ENCODE measurements around the gene TRNAU1AP.
A peak's percentile ranks its signal among the peaks of the same experiment; 100 is the strongest.

TRNAU1AP gene

GRCh38 chr1:28552758-28553663 is at the start of gene TRNAU1AP:
TRNAU1AP (plus strand) TSS chr1:28553085; CDS start chr1:28553111, 26 bp downstream.
- no peaks in the 10 kb centered on the region for H3K27me3 ChIP-seq (ENCODE audit: control insufficient read depth in 1 of 2, insufficient read depth in 2 of 2, low read length in 2 of 2)
- H3K36me3 ChIP-seq (ENCODE audit: control insufficient read depth in 2 of 2, insufficient read depth in 2 of 2, low read length in 2 of 2) = peaks cover 0 to 3% of the 10 kb centered on the region in 2 donors
- H3K9ac ChIP-seq (ENCODE audit: low read length in 2 of 2) = peak within 1 kb of the TSS; percentile 95 to 97
- no peaks in the 10 kb centered on the region for H3K9me3 ChIP-seq (ENCODE audit: control insufficient read depth in 2 of 2, low read length in 2 of 2)
- peak within 1 kb of the TSS; percentile 90 to 99 for H3K4me3 ChIP-seq (ENCODE audit: low read length in 2 of 2)
- H3K4me1 ChIP-seq (ENCODE audit: control insufficient read depth, insufficient read depth, low read length) = peaks cover 4% of the 10 kb centered on the region
- peak within 1 kb of the TSS; percentile 82 for H3K27ac ChIP-seq (ENCODE audit: low read length)

- Histone ChIP-seq H3K9me3 (ENCODE audit: control insufficient read depth in 2 of 2, low read length in 2 of 2) (no peaks in the 10 kb centered on the region), H3K27ac (ENCODE audit: low read length) (no peak overlapping the region), H3K9ac (ENCODE audit: low read length in 2 of 2) (no peak overlapping the region), H3K4me1 (ENCODE audit: control insufficient read depth, insufficient read depth, low read length) (peaks cover 17% of the 10 kb centered on the region), H3K27me3 (ENCODE audit: control insufficient read depth in 1 of 2, insufficient read depth in 2 of 2, low read length in 2 of 2) (no peaks in the 10 kb centered on the region), H3K36me3 (ENCODE audit: control insufficient read depth in 2 of 2, insufficient read depth in 2 of 2, low read length in 2 of 2) (peaks cover 2 to 3% of the 10 kb centered on the region in 2 donors), H3K4me3 (ENCODE audit: low read length in 2 of 2) (no peak overlapping the region)
Observed at GRCh38 chr1:28503117-28503516, 49.8 kb upstream of the TRNAU1AP start.

GRCh38 chr1:28505406-28506187 is 47.3 kb upstream of the TRNAU1AP start, which contains the start of gene RCC1:
RCC1 (plus strand) TSS chr1:28506043; CDS start chr1:28529867, 23,824 bp downstream.
- Histone ChIP-seq H3K27me3 (ENCODE audit: control insufficient read depth in 1 of 2, insufficient read depth in 2 of 2, low read length in 2 of 2) (no peaks in the 10 kb centered on the region), H3K9me3 (ENCODE audit: control insufficient read depth in 2 of 2, low read length in 2 of 2) (no peaks in the 10 kb centered on the region), H3K36me3 (ENCODE audit: control insufficient read depth in 2 of 2, insufficient read depth in 2 of 2, low read length in 2 of 2) (peaks cover 22 to 26% of the 10 kb centered on the region in 2 donors), H3K4me1 (ENCODE audit: control insufficient read depth, insufficient read depth, low read length) (peaks cover 32% of the 10 kb centered on the region), H3K27ac (ENCODE audit: low read length) (peak within 1 kb of the TSS; percentile 80), H3K9ac (ENCODE audit: low read length in 2 of 2) (peak within 1 kb of the TSS; percentile 94 to 96), H3K4me3 (ENCODE audit: low read length in 2 of 2) (peak within 1 kb of the TSS; percentile 93 to 98)

GRCh38 chr1:28506907-28507246 is 46.0 kb upstream of the TRNAU1AP start:
- Histone ChIP-seq H3K9ac (ENCODE audit: low read length in 2 of 2) (peak overlapping the region; percentile 94 to 96), H3K4me1 (ENCODE audit: control insufficient read depth, insufficient read depth, low read length) (peaks cover 32% of the 10 kb centered on the region), H3K27ac (ENCODE audit: low read length) (peak overlapping the region; percentile 80), H3K36me3 (ENCODE audit: control insufficient read depth in 2 of 2, insufficient read depth in 2 of 2, low read length in 2 of 2) (peaks cover 28 to 32% of the 10 kb centered on the region in 2 donors), H3K9me3 (ENCODE audit: control insufficient read depth in 2 of 2, low read length in 2 of 2) (no peaks in the 10 kb centered on the region), H3K4me3 (ENCODE audit: low read length in 2 of 2) (peak overlapping the region; percentile 93 to 98), H3K27me3 (ENCODE audit: control insufficient read depth in 1 of 2, insufficient read depth in 2 of 2, low read length in 2 of 2) (no peaks in the 10 kb centered on the region)

GRCh38 chr1:28507247-28507645 is 45.6 kb upstream of the TRNAU1AP start:
- Histone ChIP-seq H3K9me3 (ENCODE audit: control insufficient read depth in 2 of 2, low read length in 2 of 2) (no peaks in the 10 kb centered on the region), H3K9ac (ENCODE audit: low read length in 2 of 2) (peak overlapping the region; percentile 94 to 96), H3K4me3 (ENCODE audit: low read length in 2 of 2) (peak overlapping the region; percentile 93 to 98), H3K27me3 (ENCODE audit: control insufficient read depth in 1 of 2, insufficient read depth in 2 of 2, low read length in 2 of 2) (no peaks in the 10 kb centered on the region), H3K27ac (ENCODE audit: low read length) (peak overlapping the region; percentile 80), H3K4me1 (ENCODE audit: control insufficient read depth, insufficient read depth, low read length) (peaks cover 32% of the 10 kb centered on the region), H3K36me3 (ENCODE audit: control insufficient read depth in 2 of 2, insufficient read depth in 2 of 2, low read length in 2 of 2) (peaks cover 28 to 35% of the 10 kb centered on the region in 2 donors)

GRCh38 chr1:28507646-28508434 is 45.0 kb upstream of the TRNAU1AP start:
- Histone ChIP-seq H3K27ac (ENCODE audit: low read length) (peak overlapping the region; percentile 80), H3K9ac (ENCODE audit: low read length in 2 of 2) (peak overlapping the region; percentile 94 to 96), H3K9me3 (ENCODE audit: control insufficient read depth in 2 of 2, low read length in 2 of 2) (no peaks in the 10 kb centered on the region), H3K4me3 (ENCODE audit: low read length in 2 of 2) (peak overlapping the region; percentile 93 to 98), H3K4me1 (ENCODE audit: control insufficient read depth, insufficient read depth, low read length) (peaks cover 32% of the 10 kb centered on the region), H3K27me3 (ENCODE audit: control insufficient read depth in 1 of 2, insufficient read depth in 2 of 2, low read length in 2 of 2) (no peaks in the 10 kb centered on the region), H3K36me3 (ENCODE audit: control insufficient read depth in 2 of 2, insufficient read depth in 2 of 2, low read length in 2 of 2) (peaks cover 31 to 35% of the 10 kb centered on the region in 2 donors)

- Histone ChIP-seq H3K9me3 (ENCODE audit: control insufficient read depth in 2 of 2, low read length in 2 of 2) (no peaks in the 10 kb centered on the region), H3K27ac (ENCODE audit: low read length) (no peak overlapping the region), H3K36me3 (ENCODE audit: control insufficient read depth in 2 of 2, insufficient read depth in 2 of 2, low read length in 2 of 2) (peaks cover 32 to 35% of the 10 kb centered on the region in 2 donors)
Observed at GRCh38 chr1:28508435-28508754, 44.5 kb upstream of the TRNAU1AP start.

GRCh38 chr1:28509705-28510272 is 43.1 kb upstream of the TRNAU1AP start:
- peaks cover 32% of the 10 kb centered on the region for H3K4me1 ChIP-seq (ENCODE audit: control insufficient read depth, insufficient read depth, low read length)
- H3K27ac ChIP-seq (ENCODE audit: low read length) = no peak overlapping the region

More at GRCh38 chr1:28508435-28508754, 44.5 kb upstream of the TRNAU1AP start:
- peak overlapping the region; percentile 94 to 96 for H3K9ac ChIP-seq (ENCODE audit: low read length in 2 of 2)
- H3K4me3 ChIP-seq (ENCODE audit: low read length in 2 of 2) = no peak overlapping the region
- no peaks in the 10 kb centered on the region for H3K27me3 ChIP-seq (ENCODE audit: control insufficient read depth in 1 of 2, insufficient read depth in 2 of 2, low read length in 2 of 2)
- H3K4me1 ChIP-seq (ENCODE audit: control insufficient read depth, insufficient read depth, low read length) = peaks cover 32% of the 10 kb centered on the region

GRCh38 chr1:28510273-28510969 is 42.5 kb upstream of the TRNAU1AP start:
- H3K27me3 ChIP-seq (ENCODE audit: control insufficient read depth in 1 of 2, insufficient read depth in 2 of 2, low read length in 2 of 2) = no peaks in the 10 kb centered on the region
- peak overlapping the region in 1 of 2 donors; percentile 29 for H3K4me3 ChIP-seq (ENCODE audit: low read length in 2 of 2)
- no peaks in the 10 kb centered on the region for H3K9me3 ChIP-seq (ENCODE audit: control insufficient read depth in 2 of 2, low read length in 2 of 2)
- H3K27ac ChIP-seq (ENCODE audit: low read length) = no peak overlapping the region
- H3K9ac ChIP-seq (ENCODE audit: low read length in 2 of 2) = peak overlapping the region in 1 of 2 donors; percentile 51
- H3K4me1 ChIP-seq (ENCODE audit: control insufficient read depth, insufficient read depth, low read length) = peaks cover 30% of the 10 kb centered on the region
- H3K36me3 ChIP-seq (ENCODE audit: control insufficient read depth in 2 of 2, insufficient read depth in 2 of 2, low read length in 2 of 2) = peaks cover 35 to 37% of the 10 kb centered on the region in 2 donors

More at GRCh38 chr1:28509705-28510272, 43.1 kb upstream of the TRNAU1AP start:
- Histone ChIP-seq H3K27me3 (ENCODE audit: control insufficient read depth in 1 of 2, insufficient read depth in 2 of 2, low read length in 2 of 2) (no peaks in the 10 kb centered on the region), H3K4me3 (ENCODE audit: low read length in 2 of 2) (peak overlapping the region in 1 of 2 donors; percentile 22), H3K9me3 (ENCODE audit: control insufficient read depth in 2 of 2, low read length in 2 of 2) (no peaks in the 10 kb centered on the region), H3K9ac (ENCODE audit: low read length in 2 of 2) (peak overlapping the region in 1 of 2 donors; percentile 51), H3K36me3 (ENCODE audit: control insufficient read depth in 2 of 2, insufficient read depth in 2 of 2, low read length in 2 of 2) (peaks cover 35 to 37% of the 10 kb centered on the region in 2 donors)

Measured in stomach smooth muscle (tissue), 2 donors.